Esophagus muscularis mucosa (tissue), 4 donors: ENCODE results near the gene INSR.

Experiments used
- CTCF ChIP-seq, 3 experiments: fragments of 200-600 bp in 2 of 3; fragments of 450-650 bp in 1 of 3; sonication (generic) in 2 of 3; IDR thresholded peaks; one replicate each; pipeline ENCODE4 v1.5.1; 2017 to 2019; ENCODE audit warnings: antibody characterized with exemption in 3 of 3, mild to moderate bottlenecking in 2 of 3, moderate library complexity in 1 of 3
- EP300 ChIP-seq: sonication (generic); formaldehyde crosslinking; IDR thresholded peaks from one replicate; pipeline ENCODE4 v1.6.1; 2017; ENCODE audit warnings: antibody characterized with exemption
- POLR2A ChIP-seq: fragments of 450-650 bp; IDR thresholded peaks from one replicate; pipeline ENCODE4 v1.6.1; 2017; ENCODE audit warnings: antibody characterized with exemption, moderate library complexity, mild to moderate bottlenecking, low read depth
- POLR2AphosphoS5 ChIP-seq, 2 donors: sonication (generic); formaldehyde crosslinking; IDR thresholded peaks; one replicate each; pipeline ENCODE4 v1.6.1; 2017; ENCODE audit warnings: antibody characterized with exemption in 2 of 2

- no peak for TF ChIP-seq CTCF (IDR thresholded peaks at IDR 0.05)
- TF ChIP-seq POLR2A = no peak
- TF ChIP-seq POLR2AphosphoS5 (IDR thresholded peaks at IDR 0.05) = no peak
- TF ChIP-seq EP300 = no peak
Measured at GRCh38 chr19:7119582-7119981, 174.6 kb downstream of the INSR start.
